ACC112 (cell line): ENCODE data around the gene PTPRQ.

Experiments
- H2AFZ ChIP-seq: fragments of 200-600 bp; sonication (generic); one replicate; pipeline ENCODE4 v1.6.0; 2017; ENCODE audit warnings: antibody characterized with exemption, low read length; ENCODE audit not compliant: unreplicated experiment
- H3K27ac ChIP-seq: fragments of 200-600 bp; sonication (generic); 2 replicates; pipeline ENCODE4 v1.5.1; 2014; ENCODE audit warnings: low read depth, mild to moderate bottlenecking, antibody characterized with exemption, low read length, moderate library complexity
- H3K27me3 ChIP-seq: fragments of 200-600 bp; sonication (generic); 2 replicates; pipeline ENCODE4 v1.6.1; 2014; ENCODE audit warnings: mild to moderate bottlenecking, antibody characterized with exemption, low read length, moderate library complexity, mixed read lengths; ENCODE audit not compliant: insufficient read depth
- H3K36me3 ChIP-seq: fragments of 200-600 bp; sonication (generic); 2 replicates; pipeline ENCODE4 v1.6.1; 2016; ENCODE audit warnings: mild to moderate bottlenecking, antibody characterized with exemption, low read length, moderate library complexity, mixed read lengths; ENCODE audit not compliant: insufficient read depth
- H3K4me1 ChIP-seq: fragments of 200-600 bp; sonication (generic); one replicate; pipeline ENCODE4 v1.6.1; 2016; ENCODE audit warnings: low read length, mixed read lengths; ENCODE audit not compliant: insufficient read depth, unreplicated experiment, control insufficient read depth
- H3K4me3 ChIP-seq: fragments of 200-600 bp; sonication (generic); 2 replicates; pipeline ENCODE4 v1.5.1; 2014; ENCODE audit warnings: mild to moderate bottlenecking, low read depth, low read length
- H3K79me2 ChIP-seq: fragments of 200-600 bp; sonication (generic); one replicate; pipeline ENCODE4 v1.6.0; 2016; ENCODE audit warnings: low read length; ENCODE audit not compliant: control insufficient read depth, unreplicated experiment, insufficient read depth

Gene PTPRQ

DNA sequence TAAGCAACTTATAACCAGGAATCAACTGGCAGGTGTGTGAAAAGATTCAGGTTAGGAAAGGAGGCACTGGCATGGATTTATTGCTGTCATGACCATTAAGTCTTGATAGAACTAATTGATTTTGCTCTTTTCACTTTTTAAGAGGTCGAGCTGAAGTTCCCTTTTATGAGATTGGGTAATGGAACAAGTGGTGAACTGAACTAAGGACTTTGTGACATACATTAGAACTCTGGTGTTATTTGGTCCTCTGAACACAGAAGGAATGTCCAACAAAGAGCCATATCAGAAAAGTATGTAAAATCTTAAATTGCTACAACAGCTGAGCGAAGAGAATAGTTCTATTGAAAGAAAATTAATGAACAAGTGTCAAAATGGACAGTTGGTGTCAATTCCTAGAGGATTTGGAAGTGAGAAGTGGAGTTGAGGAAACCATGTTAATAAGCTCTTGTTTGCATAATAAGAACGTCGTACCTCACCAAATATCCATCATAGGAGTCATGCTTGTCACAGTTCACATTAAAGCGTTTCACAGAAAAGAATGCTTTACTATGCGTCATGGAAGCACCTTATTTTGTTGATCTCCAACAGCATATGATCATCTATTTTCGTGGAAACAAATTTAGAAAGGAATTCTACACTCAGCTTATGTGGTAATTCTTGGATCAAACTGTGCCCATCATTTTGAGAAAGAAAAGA is 255.0 kb downstream of the PTPRQ start:
- no peaks in the 10 kb centered on the region for H3K79me2 ChIP-seq
- no peaks in the 10 kb centered on the region for H3K27me3 ChIP-seq
- H2AFZ ChIP-seq: no peak overlapping the region
- H3K27ac ChIP-seq: no peak overlapping the region
- no peak overlapping the region for H3K4me3 ChIP-seq
- no peaks in the 10 kb centered on the region for H3K36me3 ChIP-seq
- peaks cover 16% of the 10 kb centered on the region for H3K4me1 ChIP-seq

- no peaks in the 10 kb centered on the region for H3K27me3 ChIP-seq
Observed at GRCh38 chr12:80700327-80700726, 256.3 kb downstream of the PTPRQ start.

DNA sequence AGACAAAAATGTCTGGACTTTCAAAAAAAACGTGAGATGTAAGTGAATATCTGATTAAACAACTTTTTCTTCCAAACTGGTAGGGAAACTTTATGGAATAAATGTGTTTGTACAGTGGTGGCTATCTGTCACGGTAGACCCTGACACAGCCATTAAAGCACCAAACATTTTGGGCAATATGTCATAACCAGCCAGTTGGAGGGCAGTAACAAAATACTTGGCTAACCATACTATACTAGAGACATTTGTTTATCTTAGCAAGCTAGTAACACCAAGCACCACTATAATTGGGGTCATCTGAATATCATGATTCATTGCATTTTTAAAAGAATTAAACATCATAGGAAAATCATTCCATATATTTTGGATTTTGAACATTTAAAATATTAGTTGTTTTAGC is 257.4 kb downstream of the PTPRQ start:
- no peaks in the 10 kb centered on the region for H3K36me3 ChIP-seq
- peak overlapping the region; percentile 21 for H2AFZ ChIP-seq

More at GRCh38 chr12:80700327-80700726, 256.3 kb downstream of the PTPRQ start:
- H3K4me3 ChIP-seq: no peak overlapping the region
- no peaks in the 10 kb centered on the region for H3K36me3 ChIP-seq
- H3K4me1 ChIP-seq: peaks cover 16% of the 10 kb centered on the region
- H3K79me2 ChIP-seq: no peaks in the 10 kb centered on the region
- H3K27ac ChIP-seq: no peak overlapping the region
- no peak overlapping the region for H2AFZ ChIP-seq

GRCh38 chr12:80702889-80703805 is 259.1 kb downstream of the PTPRQ start:
- H3K79me2 ChIP-seq: no peaks in the 10 kb centered on the region
- no peaks in the 10 kb centered on the region for H3K27me3 ChIP-seq
- H3K36me3 ChIP-seq: no peaks in the 10 kb centered on the region
- peaks cover 16% of the 10 kb centered on the region for H3K4me1 ChIP-seq
- H3K4me3 ChIP-seq: peak overlapping the region; percentile 27
- peak overlapping the region; percentile 12; the same call in 1 of the 2 replicates for H3K27ac ChIP-seq
- peak overlapping the region; percentile 92 for H2AFZ ChIP-seq

More for the DNA sequence above, 257.4 kb downstream of the PTPRQ start:
- Histone ChIP-seq H3K27me3 (no peaks in the 10 kb centered on the region), H3K4me3 (no peak overlapping the region), H3K79me2 (no peaks in the 10 kb centered on the region), H3K4me1 (peaks cover 16% of the 10 kb centered on the region), H3K27ac (no peak overlapping the region)

- H3K4me1 ChIP-seq: peaks cover 16% of the 10 kb centered on the region
Observed at GRCh38 chr12:80704420-80704819, 260.4 kb downstream of the PTPRQ start.

GRCh38 chr12:80707126-80707829 is 263.2 kb downstream of the PTPRQ start, which contains the start of gene MYF6:
Gene MYF6 (plus strand): TSS chr12:80707634. CDS start chr12:80707720, 86 bp downstream.
- peak within 1 kb of the TSS; percentile 63 for H3K4me3 ChIP-seq
- H3K27me3 ChIP-seq: no peaks in the 10 kb centered on the region
- H2AFZ ChIP-seq: no peak within 1 kb of the TSS

More at GRCh38 chr12:80704420-80704819, 260.4 kb downstream of the PTPRQ start:
- Histone ChIP-seq H3K27ac (no peak overlapping the region), H3K79me2 (no peaks in the 10 kb centered on the region), H2AFZ (no peak overlapping the region), H3K36me3 (no peaks in the 10 kb centered on the region), H3K4me3 (no peak overlapping the region), H3K27me3 (no peaks in the 10 kb centered on the region)

GRCh38 chr12:80707830-80708258 is 263.8 kb downstream of the PTPRQ start:
- H3K27me3 ChIP-seq: no peaks in the 10 kb centered on the region
- H2AFZ ChIP-seq: no peak overlapping the region
- H3K79me2 ChIP-seq: no peaks in the 10 kb centered on the region
- no peak overlapping the region for H3K27ac ChIP-seq
- peaks cover 9% of the 10 kb centered on the region for H3K4me1 ChIP-seq
- no peak overlapping the region for H3K4me3 ChIP-seq
- H3K36me3 ChIP-seq: no peaks in the 10 kb centered on the region

More at GRCh38 chr12:80707126-80707829, 263.2 kb downstream of the PTPRQ start, which contains the start of gene MYF6:
- H3K27ac ChIP-seq: no peak within 1 kb of the TSS
- H3K79me2 ChIP-seq: no peaks in the 10 kb centered on the region
- no peaks in the 10 kb centered on the region for H3K36me3 ChIP-seq
- H3K4me1 ChIP-seq: peaks cover 14% of the 10 kb centered on the region

GRCh38 chr12:80708259-80708974 is 264.4 kb downstream of the PTPRQ start:
- H3K4me1 ChIP-seq: peaks cover 3% of the 10 kb centered on the region
- H3K27ac ChIP-seq: no peak overlapping the region
- no peaks in the 10 kb centered on the region for H3K27me3 ChIP-seq
- H3K36me3 ChIP-seq: no peaks in the 10 kb centered on the region
- peak overlapping the region; percentile 88 for H2AFZ ChIP-seq
- no peaks in the 10 kb centered on the region for H3K79me2 ChIP-seq
- H3K4me3 ChIP-seq: peak overlapping the region; percentile 63

- H3K27ac ChIP-seq: no peak overlapping the region
- peak overlapping the region; percentile 88 for H2AFZ ChIP-seq
- no peaks in the 10 kb centered on the region for H3K36me3 ChIP-seq
- H3K79me2 ChIP-seq: no peaks in the 10 kb centered on the region
- peak overlapping the region; percentile 63 for H3K4me3 ChIP-seq
- no peaks in the 10 kb centered on the region for H3K27me3 ChIP-seq
- no peaks in the 10 kb centered on the region for H3K4me1 ChIP-seq
Observed at GRCh38 chr12:80708975-80709328, 264.9 kb downstream of the PTPRQ start.
